H1 (cell line): ENCODE measurements around the gene B3GLCT. TPM values are rescaled to one million over a fixed set of nuclear protein-coding genes. Genes with fewer than 3 reads are reported as not detected.
A peak's percentile ranks its signal among the peaks of the same experiment; 100 is the strongest.

Source experiments
- CTCF ChIA-PET: fragments of 300-600 bp; sonication (Branson Sonifier 250); formaldehyde crosslinking; loops from one replicate; lab custom pipeline; 2021; ENCODE audit not compliant: partially characterized antibody; lab: Charles Lee
- POLR2A ChIA-PET: fragments of 300-600 bp; sonication (Branson Sonifier 250); formaldehyde crosslinking; loops from one replicate; lab custom pipeline; 2021; ENCODE audit warnings: inconsistent platforms; ENCODE audit not compliant: partially characterized antibody; lab: Charles Lee
- DNase-seq, 2 experiments: peaks; one replicate each; pipeline versions ENCODE4 v3.0.0 to v3.0.0-alpha.2; 2010 to 2022; ENCODE audit warnings: low spot score in 2 of 2, low read depth in 1 of 2, mixed read lengths in 1 of 2
- FAIRE-seq: peaks from 2 replicates; lab custom pipeline; 2011; peaks lifted over from hg19 to GRCh38; lab: Jason Lieb, UNC
- H2AFZ ChIP-seq: 2 replicates; pipeline ENCODE4 v1.8.1; 2012; ENCODE audit warnings: low read length, inconsistent platforms
- H2AK5ac ChIP-seq: 2 replicates; pipeline ENCODE4 v1.6.1; 2013; ENCODE audit warnings: low read depth, low read length
- H2BK120ac ChIP-seq: replicated peaks from 2 replicates; pipeline ENCODE3; 2013; ENCODE audit warnings: low read depth, low read length, inconsistent platforms
- H2BK12ac ChIP-seq: 2 replicates; pipeline ENCODE4 v1.6.1; 2013; ENCODE audit warnings: low read depth, low read length
- H2BK15ac ChIP-seq: 2 replicates; pipeline ENCODE4 v1.6.1; 2013; ENCODE audit warnings: low read length
- H2BK20ac ChIP-seq: 2 replicates; pipeline ENCODE4 v1.6.1; 2013; ENCODE audit warnings: low read length
- H2BK5ac ChIP-seq: 2 replicates; pipeline ENCODE4 v1.6.1; 2013; ENCODE audit warnings: low read depth, low read length
- H3K14ac ChIP-seq: 2 replicates; pipeline ENCODE4 v1.6.1; 2013; ENCODE audit warnings: inconsistent platforms; ENCODE audit not compliant: insufficient read length
- H3K18ac ChIP-seq: 2 replicates; pipeline ENCODE4 v1.6.1; 2013; ENCODE audit warnings: low read length; ENCODE audit errors: extremely low read depth
- H3K23ac ChIP-seq: 2 replicates; pipeline ENCODE4 v1.6.1; 2013; ENCODE audit warnings: inconsistent platforms; ENCODE audit not compliant: insufficient read length
- H3K23me2 ChIP-seq: 2 replicates; pipeline ENCODE4 v1.6.1; 2013; ENCODE audit warnings: low read depth, low read length
- H3K27ac ChIP-seq: 2 replicates; pipeline ENCODE4 v1.6.1; 2011; ENCODE audit warnings: low read depth, low read length, inconsistent platforms
- H3K27me3 ChIP-seq, 4 experiments: replicated peaks in 1 of 4; 1 replicate in 1 of 4; 2 replicates in 3 of 4; pipeline versions ENCODE4 v1.6.1 to v1.8.1; 2011 to 2013; ENCODE audit warnings: low read length in 3 of 4, mild to moderate bottlenecking in 3 of 4, inconsistent platforms in 2 of 4, mixed read lengths in 2 of 4, moderate library complexity in 1 of 4; ENCODE audit not compliant: control insufficient read depth in 3 of 4, insufficient read depth in 3 of 4; ENCODE audit errors: extremely low read depth in 1 of 4
- H3K36me3 ChIP-seq, 4 experiments: 2 replicates each; pipeline versions ENCODE4 v1.6.1 to v1.8.1; 2011 to 2013; ENCODE audit warnings: mild to moderate bottlenecking in 4 of 4, low read length in 3 of 4, moderate library complexity in 2 of 4, control low read depth in 1 of 4, inconsistent platforms in 1 of 4; ENCODE audit not compliant: insufficient read depth in 4 of 4, control insufficient read depth in 2 of 4
- H3K4ac ChIP-seq: replicated peaks from 2 replicates; pipeline ENCODE3; 2013; ENCODE audit warnings: low read length, low read depth, mixed read lengths, inconsistent platforms; ENCODE audit not compliant: insufficient read length
- H3K4me1 ChIP-seq, 4 experiments: replicated peaks in 1 of 4; 1 replicate in 1 of 4; 2 replicates in 3 of 4; pipeline versions ENCODE4 v1.6.1 to v1.8.1; 2011 to 2013; ENCODE audit warnings: low read length in 3 of 4, inconsistent platforms in 2 of 4, mixed read lengths in 1 of 4; ENCODE audit not compliant: insufficient read depth in 4 of 4, control insufficient read depth in 3 of 4
- H3K4me2 ChIP-seq, 2 experiments: 2 replicates each; pipeline versions ENCODE4 v1.6.1 to v1.8.1; 2011 to 2013; ENCODE audit warnings: low read depth in 2 of 2, low read length in 2 of 2, control low read depth in 1 of 2, inconsistent platforms in 1 of 2, mild to moderate bottlenecking in 1 of 2; ENCODE audit not compliant: insufficient read depth in 1 of 2
- H3K4me3 ChIP-seq, 4 experiments: fragments of 200-600, 300-600 bp in 1 of 4; sonication (generic), shearing (Covaris generic), sonication (Bioruptor Twin) in 1 of 4; 2 replicates each; pipeline versions ENCODE4 v1.5.1 to v1.8.1; 2011 to 2016; ENCODE audit warnings: low read length in 4 of 4, low read depth in 3 of 4, control low read depth in 2 of 4, inconsistent platforms in 2 of 4, mild to moderate bottlenecking in 2 of 4, mixed read lengths in 1 of 4, moderate library complexity in 1 of 4; ENCODE audit not compliant: insufficient read depth in 2 of 4; ENCODE audit errors: extremely low read depth in 1 of 4
- H3K56ac ChIP-seq: replicated peaks from 2 replicates; pipeline ENCODE3; 2013; ENCODE audit warnings: low read depth, mild to moderate bottlenecking, mixed read lengths, low read length, inconsistent platforms; ENCODE audit not compliant: insufficient read length
- H3K79me1 ChIP-seq: 2 replicates; pipeline ENCODE4 v1.6.1; 2013; ENCODE audit warnings: low read depth, low read length, control low read depth
- H3K79me2 ChIP-seq, 2 experiments: 2 replicates each; pipeline versions ENCODE4 v1.6.1 to v1.8.1; 2012 to 2013; ENCODE audit warnings: low read length in 2 of 2, mild to moderate bottlenecking in 2 of 2, inconsistent platforms in 1 of 2; ENCODE audit not compliant: insufficient read depth in 2 of 2, control insufficient read depth in 1 of 2
- H3K9ac ChIP-seq, 4 experiments: replicated peaks in 1 of 4; 1 replicate in 1 of 4; 2 replicates in 3 of 4; pipeline versions ENCODE4 v1.6.1 to v1.8.1; 2011 to 2013; ENCODE audit warnings: low read depth in 3 of 4, low read length in 3 of 4, control low read depth in 2 of 4, mild to moderate bottlenecking in 2 of 4, moderate library complexity in 2 of 4, inconsistent platforms in 1 of 4; ENCODE audit errors: extremely low read depth in 1 of 4
- H3K9me3 ChIP-seq, 2 experiments: 2 replicates each; pipeline versions ENCODE4 v1.6.1 to v1.8.1; 2012 to 2013; ENCODE audit warnings: mild to moderate bottlenecking in 2 of 2, moderate library complexity in 2 of 2, control low read depth in 1 of 2, inconsistent platforms in 1 of 2, low read depth in 1 of 2, low read length in 1 of 2, mixed read lengths in 1 of 2; ENCODE audit not compliant: insufficient read depth in 2 of 2
- H4K20me1 ChIP-seq, 2 experiments: replicated peaks in 1 of 2; 2 replicates each; pipeline versions ENCODE3 to v1.8.1; 2011 to 2013; ENCODE audit warnings: inconsistent platforms in 2 of 2, low read length in 2 of 2, mild to moderate bottlenecking in 1 of 2; ENCODE audit not compliant: insufficient read depth in 2 of 2, control insufficient read depth in 1 of 2
- H4K5ac ChIP-seq: 2 replicates; pipeline ENCODE4 v1.6.1; 2013; ENCODE audit warnings: low read length, low read depth, mixed read lengths, inconsistent platforms; ENCODE audit not compliant: insufficient read length
- H4K8ac ChIP-seq: 2 replicates; pipeline ENCODE4 v1.8.0; 2013; ENCODE audit warnings: mild to moderate bottlenecking, moderate library complexity, low read length, inconsistent platforms; ENCODE audit not compliant: insufficient read depth; ENCODE audit errors: extremely low read depth
- H4K91ac ChIP-seq: replicated peaks from 2 replicates; pipeline ENCODE3; 2013; ENCODE audit warnings: low read length, mixed read lengths, inconsistent platforms; ENCODE audit not compliant: insufficient read length
- FOSL1 ChIP-seq: IDR thresholded peaks from 2 replicates; pipeline ENCODE4 v1.6.1; 2011; ENCODE audit warnings: mild to moderate bottlenecking, low read depth, low read length, moderate library complexity; ENCODE audit not compliant: insufficient read depth
- SIN3A ChIP-seq, 2 experiments: IDR thresholded peaks in 1 of 2; conservative IDR thresholded peaks in 1 of 2; 2 replicates each; pipeline ENCODE4 v1.6.1; 2011 to 2012; ENCODE audit warnings: low read length in 2 of 2, improper control_type of control experiment in 1 of 2, low read depth in 1 of 2, mild to moderate bottlenecking in 1 of 2
- WGBS, 2 experiments: shearing (Covaris generic) in 1 of 2; methylation state at CpG; one replicate each; pipeline versions ENCODE4 v1.1.6 to v1.1.7; 2013 to 2015; ENCODE audit warnings: low lambda C conversion rate in 2 of 2, mixed read lengths in 2 of 2, inconsistent platforms in 1 of 2, low coverage in 1 of 2, missing lambda C conversion rate in 1 of 2; ENCODE audit not compliant: insufficient replicate concordance in 2 of 2, insufficient coverage in 1 of 2, insufficient read length in 1 of 2; ENCODE audit errors: extremely low coverage in 1 of 2, missing lambda C conversion rate in 1 of 2; 5-methylcytosine and 5-hydroxymethylcytosine counted together
- polyA plus RNA-seq, 7 experiments: library from polyadenylated mRNA; depleted of rRNA in 3 of 7; stranded (reverse) in 5 of 7; unstranded in 2 of 7; fragments of >200 nt in 5 of 7; fragments of 200-250 nt in 2 of 7; gene quantifications; 1 replicate in 5 of 7; 2 replicates in 1 of 7; 4 replicates in 1 of 7; pipeline versions ENCODE4 v1.2.1 to v1.2.3, GENCODE V29; 2011 to 2013; ENCODE audit warnings: missing spikeins in 2 of 7, mixed read lengths in 2 of 7
- total RNA-seq: library from RNA; stranded (reverse); fragmentation: NEBNext Ultra II Directional; extraction: Animal tissue kit (Norgen Biotek cat#: 25700); gene quantifications from 2 replicates; pipeline ENCODE4 v1.2.1, GENCODE V29; 2021

The B3GLCT gene
- total and polyA plus RNA-seq, 2 of the 8 experiments (the other 6 are each of a cell fraction or from before 2014, with no cell fraction given) = 1.5 to 4.1 TPM

DNA sequence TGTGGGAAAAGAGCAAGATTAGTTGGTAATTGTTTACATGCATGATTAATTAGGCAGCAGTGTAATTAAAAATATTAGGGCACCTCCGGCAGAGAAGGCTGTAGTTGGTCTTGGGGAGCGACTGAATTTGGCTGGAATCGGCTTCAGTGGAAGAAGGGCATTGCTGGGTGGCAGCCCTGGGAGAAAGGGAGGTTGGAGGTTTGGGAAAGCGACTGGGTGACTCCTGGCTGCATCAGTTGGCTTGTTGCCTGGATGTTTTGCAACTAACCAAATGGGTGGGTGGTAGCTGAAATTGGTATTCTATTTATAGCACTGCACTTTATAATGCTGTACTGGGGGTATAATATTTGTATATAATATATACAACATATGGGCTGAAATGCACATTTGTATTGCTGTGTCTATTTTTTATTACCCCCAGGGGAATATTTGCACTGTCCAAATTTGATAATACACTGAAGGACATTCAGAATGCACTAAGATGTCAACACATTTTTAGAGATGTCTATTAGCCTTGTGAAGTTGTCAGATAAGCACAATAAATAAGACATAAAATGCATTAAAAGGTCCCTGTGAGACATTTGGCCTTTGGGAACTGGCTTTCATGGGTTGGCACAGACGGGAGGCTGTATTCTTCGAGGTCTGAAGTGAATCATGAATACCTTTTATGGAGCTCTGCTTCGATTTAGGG is 1.7 kb downstream of the B3GLCT start:
- Histone ChIP-seq H4K5ac (no peak overlapping the region), H3K18ac (no peak overlapping the region), H3K9ac (no peak overlapping the region), H3K23ac (no peak overlapping the region), H3K4me1 (peaks cover 0 to 5% (median 0%) of the 10 kb centered on the region in 4 experiments; a peak in 2 of 7 replicates), H3K23me2 (no peaks in the 10 kb centered on the region), H3K4me3 (peak overlapping the region in 2 of 4 experiments; percentile 77; a peak in 5 of 8 replicates), H3K79me1 (no peaks in the 10 kb centered on the region), H4K91ac (no peak overlapping the region), H2BK5ac (no peak overlapping the region), H3K27me3 (no peaks in the 10 kb centered on the region; a peak in 2 of 7 replicates), H3K79me2 (no peaks in the 10 kb centered on the region), H4K8ac (no peak overlapping the region), H3K4ac (no peak overlapping the region), H3K9me3 (no peaks in the 10 kb centered on the region), H2AFZ (no peak overlapping the region), H3K14ac (no peak overlapping the region), H2BK15ac (no peak overlapping the region), H2BK20ac (no peak overlapping the region), H3K27ac (no peak overlapping the region), H4K20me1 (no peaks in the 10 kb centered on the region), H3K4me2 (peak overlapping the region; percentile 34 to 70; a peak in 2 of 4 replicates), H3K36me3 (no peaks in the 10 kb centered on the region), H2AK5ac (no peak overlapping the region), H2BK120ac (no peak overlapping the region), H3K56ac (no peak overlapping the region), H2BK12ac (no peak overlapping the region)
- WGBS, 2 experiments = 82% methylated on average over 7 of the region's 7 CpGs; no CpG with 5 or more reads in 1 of the 2 experiments
- CTCF ChIA-PET = interaction anchor here (0.9 to 1.1 kb wide), 2 partner anchors 8 to 139 kb away, joined by 3 read pairs; no protein-coding TSS in a partner anchor
- POLR2A ChIA-PET = interaction anchor here (0.7 to 1.1 kb wide), 2 partner anchors 8 to 41 kb away, joined by 3 read pairs; no protein-coding TSS in a partner anchor
- TF ChIP-seq FOSL1 (no peak), SIN3A (conservative IDR thresholded peaks at IDR 0.05 in 1 of 2, IDR thresholded peaks at IDR 0.05 in 1 of 2; ENCODE audit: low read depth in 1 of 2, low read length in 2 of 2) (0 out of 4 replicates have a peak, but pooled peaks of 1 of the 2 experiments have one; percentile 9)
- DNase-seq = no peak
- no peak for FAIRE-seq
